ENCODE results near the gene HDAC4. TPM values are rescaled to one million over a fixed set of nuclear protein-coding genes. Genes with fewer than 3 reads are reported as not detected.

HDAC4 gene
- total and polyA plus RNA-seq, 2 of the 4 experiments (the other 2 are of a cell fraction): 4.1 to 7.2 TPM

- no peak overlapping the region for H2AK5ac ChIP-seq (ENCODE audit: low read depth, low read length)
- no peak overlapping the region for H2BK15ac ChIP-seq (ENCODE audit: low read depth, low read length)
- H3K27me3 ChIP-seq (ENCODE audit: control insufficient read depth, insufficient read depth, low read length): no peaks in the 10 kb centered on the region
- no peak overlapping the region for H3K27ac ChIP-seq (ENCODE audit: insufficient read depth, low read length)
- H3K4ac ChIP-seq (ENCODE audit: low read depth, low read length): no peak overlapping the region
- H3K23ac ChIP-seq (ENCODE audit: low read depth, low read length): no peak overlapping the region
- H3K9ac ChIP-seq (ENCODE audit: low read depth, low read length): no peak overlapping the region
- DNase-seq (no peak), ATAC-seq (ENCODE audit: low read depth) (no peak)
- H4K8ac ChIP-seq (ENCODE audit: low read depth in 2 of 2, low read length in 2 of 2): no peak overlapping the region
- H4K91ac ChIP-seq (ENCODE audit: insufficient read depth, low read depth, low read length): no peak overlapping the region; the same call in 1 of the 2 replicates
- H3K14ac ChIP-seq (replicated peaks; ENCODE audit: low read depth, low read length): no peak overlapping the region
- CTCF ChIA-PET: no interaction called here
- no peak overlapping the region for H4K5ac ChIP-seq (ENCODE audit: low read depth, low read length)
- intact Hi-C loops (cut with micrococcal nuclease): no loop called here
- in situ Hi-C loops (cut with MboI; ENCODE audit: low sequenced_read_pairs): no loop called here
- no peaks in the 10 kb centered on the region for H3K36me3 ChIP-seq (ENCODE audit: control insufficient read depth, insufficient read depth, low read length)
- BruUV-seq (replicated peaks): no TSS peak
- peaks cover 43 to 92% of the 10 kb centered on the region in 2 experiments for H3K79me1 ChIP-seq (ENCODE audit: low read depth in 1 of 2, low read length in 2 of 2)
- no peak overlapping the region for H2BK20ac ChIP-seq (ENCODE audit: low read depth, low read length)
- peaks cover 38% of the 10 kb centered on the region for H3K4me1 ChIP-seq (ENCODE audit: control insufficient read depth, insufficient read depth, low read length)
- no peak overlapping the region for H3K18ac ChIP-seq (ENCODE audit: low read depth, low read length)
- H2AFZ ChIP-seq (replicated peaks; ENCODE audit: low read length, poor library complexity): no peak overlapping the region
- H2BK5ac ChIP-seq (ENCODE audit: low read depth, low read length, poor library complexity, severe bottlenecking): no peak overlapping the region
- POLR2A ChIA-PET (ENCODE audit: unreplicated experiment): no interaction called here
- peaks cover 42% of the 10 kb centered on the region for H3K9me1 ChIP-seq (ENCODE audit: insufficient read depth, low read length)
- peaks cover 3% of the 10 kb centered on the region; the same call in 1 of the 2 replicates for H4K20me1 ChIP-seq (ENCODE audit: insufficient read depth, low read length)
- H2AK9ac ChIP-seq (replicated peaks; ENCODE audit: low read depth, low read length, poor library complexity): no peak overlapping the region
- TF ChIP-seq RAD21 (IDR thresholded peaks at IDR 0.05; ENCODE audit: low read length) (no peak), MAZ (IDR thresholded peaks at IDR 0.05; ENCODE audit: borderline replicate concordance, low read depth, low read length) (no peak), CHD1 (IDR thresholded peaks at IDR 0.05; ENCODE audit: low read depth, low read length) (no peak), FOS (IDR thresholded peaks at IDR 0.05; ENCODE audit: low read depth, low read length) (no peak), MXI1 (IDR thresholded peaks at IDR 0.05; ENCODE audit: borderline replicate concordance, low read depth, low read length) (no peak)
- TF ChIP-seq, protein P1, sequence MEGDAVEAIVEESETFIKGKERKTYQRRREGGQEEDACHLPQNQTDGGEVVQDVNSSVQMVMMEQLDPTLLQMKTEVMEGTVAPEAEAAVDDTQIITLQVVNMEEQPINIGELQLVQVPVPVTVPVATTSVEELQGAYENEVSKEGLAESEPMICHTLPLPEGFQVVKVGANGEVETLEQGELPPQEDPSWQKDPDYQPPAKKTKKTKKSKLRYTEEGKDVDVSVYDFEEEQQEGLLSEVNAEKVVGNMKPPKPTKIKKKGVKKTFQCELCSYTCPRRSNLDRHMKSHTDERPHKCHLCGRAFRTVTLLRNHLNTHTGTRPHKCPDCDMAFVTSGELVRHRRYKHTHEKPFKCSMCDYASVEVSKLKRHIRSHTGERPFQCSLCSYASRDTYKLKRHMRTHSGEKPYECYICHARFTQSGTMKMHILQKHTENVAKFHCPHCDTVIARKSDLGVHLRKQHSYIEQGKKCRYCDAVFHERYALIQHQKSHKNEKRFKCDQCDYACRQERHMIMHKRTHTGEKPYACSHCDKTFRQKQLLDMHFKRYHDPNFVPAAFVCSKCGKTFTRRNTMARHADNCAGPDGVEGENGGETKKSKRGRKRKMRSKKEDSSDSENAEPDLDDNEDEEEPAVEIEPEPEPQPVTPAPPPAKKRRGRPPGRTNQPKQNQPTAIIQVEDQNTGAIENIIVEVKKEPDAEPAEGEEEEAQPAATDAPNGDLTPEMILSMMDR (conservative IDR thresholded peaks at IDR 0.05; ENCODE audit: low read depth, low read length): no peak
- dilution Hi-C loops (cut with HindIII; ENCODE audit: low sequenced_read_pairs, unreplicated experiment): no loop called here
- H3K56ac ChIP-seq (ENCODE audit: extremely low read depth, insufficient read depth, low read length): no peak overlapping the region
- no peaks in the 10 kb centered on the region; the same call in 1 of the 2 replicates for H3K9me3 ChIP-seq (ENCODE audit: control insufficient read depth, insufficient read depth, low read length)
- WGBS, 2 experiments (ENCODE audit: extremely low coverage in 2 of 2, insufficient read length in 1 of 2): 100% methylated on average over 2 of the region's 22 CpGs
- H2BK120ac ChIP-seq (ENCODE audit: low read depth, low read length): no peak overlapping the region
- no peak overlapping the region for H3K4me2 ChIP-seq (ENCODE audit: low read depth, low read length)
- no peak overlapping the region for H3K4me3 ChIP-seq (ENCODE audit: insufficient read depth, low read depth, low read length)
These were observed 138.9 kb downstream of the HDAC4 start for GRCh38 chr2:239261796-239262483.

Measured in IMR-90 (cell line).